HL-60 (cell line): ENCODE measurements around the gene DTX3.

Source experiments
- CTCF ChIP-seq: IDR thresholded peaks from one replicate; pipeline ENCODE4 v1.5.1; 2011; ENCODE audit warnings: low read length, control low read depth, inconsistent platforms; ENCODE audit not compliant: insufficient read depth
- GABPA ChIP-seq: IDR thresholded peaks from 2 replicates; pipeline ENCODE4 v1.6.1; 2012; ENCODE audit warnings: low read depth
- POLR2AphosphoS5 ChIP-seq: IDR thresholded peaks from 2 replicates; pipeline ENCODE4 v1.6.1; 2012; ENCODE audit warnings: low read depth
- REST ChIP-seq: IDR thresholded peaks from 2 replicates; pipeline ENCODE4 v1.6.1; 2012; ENCODE audit warnings: low read depth; ENCODE audit not compliant: insufficient replicate concordance
- SPI1 ChIP-seq: IDR thresholded peaks from 2 replicates; pipeline ENCODE4 v1.6.1; 2012; ENCODE audit warnings: low read depth, mild to moderate bottlenecking, borderline replicate concordance

DNA sequence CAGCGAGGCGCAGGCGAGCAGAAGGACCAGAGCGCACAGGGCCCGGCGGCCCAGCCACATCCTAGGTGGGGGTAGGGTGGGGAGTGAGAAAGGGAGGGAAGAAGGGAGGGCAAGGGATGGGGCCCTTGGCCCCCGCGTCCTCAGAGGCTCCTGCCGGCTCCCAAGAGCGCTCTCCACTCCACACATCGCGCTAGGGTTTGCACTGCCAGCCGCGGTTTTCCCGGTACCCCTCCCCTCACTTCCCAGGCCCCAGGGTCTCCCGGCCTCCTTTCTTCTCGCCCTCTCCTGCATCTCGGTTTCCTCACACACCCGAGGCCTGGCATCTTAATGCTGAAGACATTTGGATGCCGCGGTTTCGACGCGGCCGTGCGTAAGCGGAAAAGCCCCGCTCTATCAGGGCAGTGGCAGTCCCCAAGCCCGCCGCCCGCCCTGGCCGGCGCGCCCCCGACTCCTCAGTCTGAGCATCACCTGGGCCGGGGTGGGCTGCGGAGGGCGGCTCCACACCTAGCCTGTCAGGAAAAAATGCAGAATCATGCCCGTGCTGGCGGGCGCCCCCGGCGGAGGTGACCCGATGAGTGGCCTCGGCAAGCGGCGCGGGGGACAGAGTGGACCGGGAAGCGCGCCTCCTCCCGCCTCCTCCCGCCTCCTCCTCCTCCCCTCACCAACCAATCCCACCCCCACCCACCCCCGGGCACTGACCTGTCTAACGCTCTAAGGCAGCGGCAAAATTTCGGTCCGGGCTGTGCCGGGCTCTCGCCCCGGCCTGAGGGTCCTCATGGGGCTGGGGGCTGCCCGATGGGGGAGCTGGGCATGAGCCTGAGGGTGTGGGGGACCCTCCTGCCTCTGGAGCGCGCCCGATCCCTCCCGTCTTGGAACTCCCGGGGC, 27.7 kb downstream of the DTX3 start:
- TF ChIP-seq GABPA (no peak), CTCF (no peak), POLR2AphosphoS5 (no peak), REST (no peak), SPI1 (no peak)
